ENCODE data around the gene BCAP31.

- TF ChIP-seq CTCF (IDR thresholded peaks at IDR 0.05), result no peak
- TF ChIP-seq POLR2AphosphoS5 (IDR thresholded peaks at IDR 0.05), result no peak
Observed at GRCh38 chrX:153750127-153750774, 26.1 kb upstream of the BCAP31 start.

Measured in esophagus muscularis mucosa (tissue), 3 donors.